Astrocyte (in vitro differentiated cells and primary cell): ENCODE data around the gene ZHX3.

ENCODE experiments used
- CTCF ChIP-seq: IDR thresholded peaks from 2 replicates; pipeline ENCODE4 v1.5.1; 2011; ENCODE audit warnings: low read depth, mild to moderate bottlenecking, inconsistent platforms, low read length, moderate library complexity; ENCODE audit not compliant: insufficient read depth
- EZH2 ChIP-seq: IDR thresholded peaks from 2 replicates; pipeline ENCODE4 v1.6.1; 2012; ENCODE audit warnings: mild to moderate bottlenecking, low read length, inconsistent platforms; ENCODE audit not compliant: insufficient read depth

GRCh38 chr20:41293269-41294037 lies 24.1 kb downstream of the ZHX3 start:
- TF ChIP-seq CTCF (no peak), EZH2 (no peak)
